Measurements from ENCODE around the gene MDN1.
"Not testable (repeated sequence)": the region's sequence is repeated elsewhere in the genome, so short reads cannot be mapped to it uniquely, and the experiment has no call there.

MDN1 gene

DNA sequence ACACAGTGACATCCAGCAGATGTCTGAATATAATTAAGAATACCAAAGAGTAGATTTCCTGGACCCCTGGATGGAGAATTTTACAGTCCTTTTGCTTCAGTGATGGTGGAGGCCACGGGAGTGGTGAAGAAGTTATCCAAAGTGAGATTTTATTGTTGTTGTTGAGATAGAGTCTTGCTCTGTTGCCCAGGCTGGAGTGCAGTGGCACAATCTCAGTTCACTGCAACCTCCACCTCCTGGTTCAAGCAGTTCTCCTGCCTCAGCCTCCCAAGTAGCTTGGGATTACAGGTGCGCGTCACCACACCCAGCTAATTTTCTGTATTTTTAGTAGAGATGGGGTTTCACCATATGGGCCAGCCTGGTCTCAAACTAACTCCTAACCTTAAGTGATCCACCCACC lies 178.0 kb downstream of the MDN1 start:
- not testable (repeated sequence) for DNase-seq

DNA sequence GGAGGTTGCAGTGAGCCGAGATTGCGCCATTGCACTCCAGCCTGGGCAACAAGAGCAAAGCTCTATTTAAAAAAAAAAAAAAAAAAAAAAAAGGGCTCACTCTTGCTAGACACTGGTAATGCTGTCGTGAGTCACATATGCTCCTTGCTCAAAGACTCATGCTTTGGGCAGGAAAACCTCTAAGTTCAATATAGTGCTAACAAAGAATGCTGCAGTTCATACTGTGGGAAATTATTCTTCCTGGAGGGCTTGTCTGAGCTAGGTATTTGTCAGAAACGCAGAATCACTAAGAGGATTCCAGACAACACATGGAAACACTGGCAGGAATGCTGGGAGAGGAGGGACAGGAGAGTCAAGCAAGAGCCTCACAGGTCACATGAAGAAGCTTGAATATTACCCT lies 178.8 kb downstream of the MDN1 start:
- no peak for DNase-seq

DNA sequence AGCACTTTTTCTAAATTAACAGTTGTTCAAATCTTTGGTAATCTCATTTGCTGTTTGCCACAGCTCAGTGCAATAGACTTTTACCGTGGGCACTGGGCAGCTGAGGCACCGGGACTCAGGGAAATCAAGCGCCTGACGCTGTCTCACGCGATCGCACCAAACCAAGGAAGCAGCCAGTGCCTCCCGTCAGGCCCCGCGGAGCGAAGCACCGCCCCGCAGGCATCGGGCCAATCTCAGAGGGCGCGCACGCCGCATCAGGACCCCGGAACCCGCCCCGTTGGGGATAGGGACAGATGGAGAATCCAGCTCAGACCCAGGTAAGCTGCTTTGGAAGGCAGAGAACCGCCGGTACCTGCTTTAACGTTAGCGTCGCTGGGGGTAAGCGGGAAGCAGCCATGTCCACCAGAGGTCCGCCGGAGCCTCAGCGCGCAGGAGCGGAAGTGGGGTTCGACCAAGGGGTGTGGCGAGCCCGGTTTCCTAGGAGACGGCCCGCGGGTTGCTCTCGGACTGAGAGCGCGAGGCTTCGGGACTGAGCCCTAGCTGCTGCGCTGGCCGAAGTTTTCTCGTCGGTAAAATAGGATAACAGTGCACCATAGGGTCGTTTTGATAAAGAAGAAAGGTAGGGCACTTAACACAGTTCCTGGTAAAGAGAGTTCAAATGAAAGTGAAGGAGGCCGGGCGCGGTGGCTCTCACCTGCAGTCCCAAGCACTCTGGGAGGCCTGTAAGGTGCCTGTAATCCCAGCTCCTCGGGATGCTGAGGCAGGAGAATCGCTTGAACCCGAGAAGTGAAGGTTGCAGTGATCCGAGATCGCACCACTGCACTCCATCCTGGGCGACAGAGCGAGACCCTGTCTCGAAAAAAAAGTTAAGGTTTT lies 181.0 kb downstream of the MDN1 start, which contains the start of gene LYRM2:
TSS of gene LYRM2 (minus strand) at position 428 of the 876 bp plus-strand sequence. CDS start at position 397, 31 bp downstream.
- DNase-seq, result peak; percentile 99

DNA sequence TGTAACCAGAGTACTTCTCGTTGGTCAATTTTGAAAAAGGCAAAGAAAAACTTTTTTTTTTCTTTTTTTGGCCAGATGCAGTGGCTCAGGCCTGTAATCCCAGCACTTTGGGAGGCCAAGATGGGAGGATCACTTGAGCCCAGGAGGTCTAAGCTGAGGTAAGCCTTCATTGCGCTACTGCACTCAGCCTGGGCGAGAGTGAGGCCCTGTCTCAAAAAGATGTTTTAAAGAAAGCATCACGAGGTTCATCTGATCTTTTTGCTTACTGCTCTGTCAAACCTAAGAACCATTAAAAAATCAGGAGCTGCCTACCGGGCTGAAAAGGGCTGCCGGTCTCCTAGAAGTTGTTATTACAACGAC lies 181.7 kb downstream of the MDN1 start:
- no peak for DNase-seq

DNA sequence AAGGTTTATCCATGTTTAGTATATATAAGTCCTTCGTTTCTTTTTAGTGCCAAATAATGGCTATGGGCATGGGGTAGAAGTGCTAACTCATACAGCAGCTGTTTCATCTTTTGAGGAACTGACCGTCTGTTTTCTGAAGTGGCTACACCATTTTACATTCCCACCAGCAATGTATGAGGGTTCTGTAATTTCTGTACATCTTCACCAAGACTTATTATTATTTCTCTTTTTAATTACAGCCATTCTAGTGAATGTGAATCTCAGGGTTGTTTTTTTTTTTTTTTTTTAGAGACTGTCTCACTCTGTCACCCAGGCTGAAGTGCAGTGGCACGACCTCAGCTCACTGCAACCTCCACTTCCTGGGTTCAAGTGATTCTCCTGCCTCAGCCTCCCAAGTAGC lies 183.2 kb downstream of the MDN1 start:
- DNase-seq, result not testable (repeated sequence)

DNA sequence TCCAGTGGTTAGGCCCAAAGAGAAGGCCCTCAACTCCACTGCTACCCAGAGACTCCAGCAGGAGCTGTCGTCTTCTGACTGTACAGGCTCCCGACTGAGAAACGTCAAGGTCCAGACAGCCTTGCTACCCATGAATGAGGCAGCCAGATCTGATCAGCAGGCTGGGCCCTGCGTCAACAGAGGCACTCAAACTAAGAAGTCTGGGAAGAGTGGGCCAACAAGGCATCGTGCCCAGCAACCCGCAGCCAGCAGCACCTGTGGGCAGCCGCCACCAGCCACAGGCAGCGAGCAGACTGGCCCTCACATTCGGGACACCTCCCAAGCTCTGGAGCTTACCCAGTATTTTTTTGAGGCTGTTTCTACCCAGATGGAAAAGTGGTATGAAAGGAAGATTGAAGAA lies 189.1 kb downstream of the MDN1 start:
- no peak for DNase-seq

DNA sequence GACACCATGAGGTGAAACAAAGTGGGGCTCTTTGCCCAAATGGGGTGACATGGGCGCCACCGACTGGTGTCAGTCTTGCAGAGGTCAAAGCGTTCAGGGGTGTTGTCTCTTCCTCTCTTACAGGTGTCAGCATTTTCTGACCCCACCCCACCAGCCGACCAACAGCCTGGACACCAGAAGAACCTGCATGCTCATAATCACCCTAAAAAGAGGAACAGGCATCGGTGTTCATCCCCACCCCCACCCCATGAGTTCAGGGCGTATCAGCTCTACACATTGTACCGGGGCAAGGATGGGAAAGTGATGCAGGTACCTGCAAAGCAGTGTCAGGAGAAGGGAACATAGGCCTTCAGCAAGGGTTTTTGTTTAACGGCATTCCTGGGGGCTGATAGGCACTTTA lies 195.8 kb downstream of the MDN1 start:
- no peak for DNase-seq

DNA sequence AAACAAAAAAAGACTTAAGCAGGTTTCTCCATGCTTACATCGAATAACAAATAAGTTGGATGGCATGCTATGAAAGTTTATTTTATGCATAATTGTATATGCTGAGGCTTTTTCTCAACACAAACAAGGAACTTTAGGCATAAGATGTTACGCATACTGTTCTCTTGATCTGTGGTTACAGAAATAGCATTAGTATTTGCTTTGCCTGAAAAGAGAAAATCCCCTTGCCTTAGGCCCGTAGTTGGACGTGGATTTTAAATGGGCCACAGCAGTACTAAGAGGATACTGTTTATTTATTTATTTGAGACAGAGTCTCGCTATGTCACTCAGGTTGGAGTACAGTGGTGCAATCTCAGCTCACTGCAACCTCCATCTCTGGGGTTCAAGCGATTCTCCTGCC lies 200.0 kb downstream of the MDN1 start:
- DNase-seq, result no peak

DNA sequence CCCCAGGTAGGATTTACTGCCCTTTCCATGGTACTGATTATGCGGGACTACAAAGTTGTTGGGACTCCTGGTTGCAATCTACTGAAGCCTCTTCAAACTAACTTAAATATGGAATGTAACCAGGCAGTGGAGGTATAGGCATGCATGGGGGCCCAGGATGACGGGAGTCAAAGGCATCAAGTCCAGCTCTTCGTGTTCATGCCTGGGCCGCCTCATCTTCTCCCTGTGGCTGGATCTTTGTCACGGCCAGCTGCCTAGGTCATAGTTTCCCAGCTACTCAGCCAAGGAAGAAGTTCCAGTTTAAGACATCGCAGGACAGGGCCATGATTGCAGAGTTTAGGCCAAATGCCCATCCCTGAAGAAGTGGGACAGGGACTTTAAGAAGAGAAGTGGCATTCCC lies 201.6 kb downstream of the MDN1 start:
- no peak for DNase-seq

DNA sequence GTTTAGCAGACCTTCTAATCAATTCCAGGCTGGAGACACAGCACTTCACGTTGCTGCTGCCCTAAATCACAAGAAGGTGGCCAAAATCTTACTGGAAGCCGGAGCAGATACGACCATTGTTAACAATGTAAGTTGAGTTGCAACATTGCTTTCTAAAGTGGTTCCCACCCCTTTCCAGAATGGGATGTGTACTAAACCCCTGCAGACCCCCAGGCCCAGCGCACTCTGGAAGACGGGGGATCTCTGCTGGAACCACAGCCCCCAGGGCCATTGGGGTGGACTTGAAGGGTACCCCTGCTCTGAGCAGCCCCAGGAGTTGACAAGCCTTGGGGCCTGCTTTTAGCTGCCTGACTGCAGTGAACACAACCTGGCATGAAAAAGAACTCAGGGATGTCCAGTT lies 203.1 kb downstream of the MDN1 start:
- no peak for DNase-seq

DNA sequence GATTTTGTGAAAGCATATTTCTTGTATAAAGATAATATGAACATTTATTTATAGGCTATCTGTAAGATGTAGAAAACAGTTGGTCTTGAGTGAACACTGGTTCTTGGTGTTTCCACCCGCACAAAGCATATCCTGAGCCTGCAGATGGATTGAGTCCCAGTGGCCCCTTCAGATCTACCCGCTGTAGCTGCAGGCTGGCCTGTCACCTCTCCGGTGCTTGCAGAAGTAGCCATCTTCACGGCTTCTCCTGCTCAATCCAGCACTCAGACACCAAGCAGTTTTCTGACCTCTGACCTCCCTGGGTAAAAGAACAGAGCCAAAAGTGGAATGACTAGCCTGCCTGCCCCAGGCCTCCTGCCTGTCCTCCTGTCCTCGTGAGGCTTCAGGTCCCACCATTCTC lies 203.7 kb downstream of the MDN1 start:
- no peak for DNase-seq

DNA sequence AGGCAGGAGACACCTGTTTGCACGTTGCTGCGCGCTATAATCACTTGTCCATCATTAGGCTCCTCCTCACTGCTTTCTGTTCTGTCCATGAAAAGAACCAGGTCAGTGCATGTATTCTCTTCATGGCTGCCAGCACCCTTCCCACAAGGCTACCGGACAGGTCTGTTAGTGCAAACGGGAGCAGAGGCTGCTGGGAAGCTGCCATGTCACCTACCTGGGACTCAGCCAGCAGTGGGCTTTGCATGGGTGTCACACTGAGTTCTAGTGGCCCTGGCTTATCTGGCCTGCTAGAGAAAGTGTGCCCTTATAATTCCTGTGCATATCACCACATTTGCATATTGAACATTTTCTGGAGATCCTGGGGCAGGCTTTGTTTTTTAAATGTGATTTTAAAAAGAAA lies 205.8 kb downstream of the MDN1 start:
- DNase-seq, result no peak

DNA sequence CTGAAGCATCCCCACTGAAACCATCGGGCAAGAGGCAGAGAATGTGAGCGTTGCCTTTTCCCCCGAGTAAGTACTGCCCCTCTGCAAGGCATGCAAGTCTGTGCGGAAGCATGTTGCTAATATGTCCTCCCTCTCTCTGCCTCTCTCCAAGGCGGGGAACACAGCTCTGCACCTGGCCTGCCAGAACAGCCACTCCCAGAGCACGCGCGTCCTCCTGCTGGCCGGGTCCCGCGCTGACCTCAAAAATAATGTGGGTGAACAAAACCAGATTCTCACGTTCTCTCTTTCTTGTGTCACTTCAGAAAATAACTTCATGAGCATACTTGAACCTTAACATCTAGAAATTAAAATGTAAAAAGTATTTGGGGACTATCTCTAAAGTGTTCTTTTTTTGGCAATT lies 207.5 kb downstream of the MDN1 start:
- DNase-seq, result no peak

DNA sequence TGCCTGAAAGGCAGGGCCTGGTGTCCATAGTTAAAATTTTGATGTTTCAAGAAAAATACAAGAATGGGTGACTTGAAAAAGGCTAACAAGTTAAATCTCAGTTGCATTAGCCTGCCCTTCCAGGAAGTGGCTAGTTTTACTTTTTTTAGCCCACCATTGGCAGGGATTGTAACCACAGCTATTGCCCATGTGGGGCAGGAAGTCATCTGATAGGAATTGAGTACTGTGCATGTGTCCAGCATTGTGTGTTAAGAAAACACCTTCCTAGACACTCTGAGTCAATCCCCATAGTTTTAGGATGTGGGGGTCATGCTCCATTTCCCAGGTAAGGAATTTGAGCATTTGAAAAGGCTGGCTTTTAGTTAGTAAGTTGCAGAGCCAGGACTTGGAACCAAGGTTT lies 207.9 kb downstream of the MDN1 start:
- DNase-seq, result no peak

DNA sequence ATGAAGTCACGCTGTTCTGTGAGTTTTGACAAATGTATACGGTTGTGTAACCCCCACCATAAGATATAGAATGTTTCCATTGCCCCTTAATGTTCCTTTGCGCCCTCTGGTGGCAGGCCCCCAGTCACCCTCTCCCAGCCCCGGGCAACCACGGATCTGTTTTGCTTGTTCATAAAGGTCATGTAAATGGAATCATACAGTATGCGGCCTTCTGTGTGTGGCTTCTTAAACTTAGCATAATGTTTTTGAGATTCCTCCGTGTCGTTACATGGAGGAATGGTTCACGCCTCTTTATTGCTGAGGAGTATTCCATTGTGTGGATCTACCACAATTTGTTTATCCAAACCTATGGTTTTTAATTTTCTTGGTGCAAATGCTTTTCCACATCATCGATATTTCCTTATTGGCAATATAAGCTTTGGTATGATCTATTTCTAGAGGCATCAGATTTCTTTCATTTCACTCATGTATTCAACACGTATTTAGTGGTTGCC lies 209.4 kb downstream of the MDN1 start:
- peak; percentile 54 for DNase-seq

DNA sequence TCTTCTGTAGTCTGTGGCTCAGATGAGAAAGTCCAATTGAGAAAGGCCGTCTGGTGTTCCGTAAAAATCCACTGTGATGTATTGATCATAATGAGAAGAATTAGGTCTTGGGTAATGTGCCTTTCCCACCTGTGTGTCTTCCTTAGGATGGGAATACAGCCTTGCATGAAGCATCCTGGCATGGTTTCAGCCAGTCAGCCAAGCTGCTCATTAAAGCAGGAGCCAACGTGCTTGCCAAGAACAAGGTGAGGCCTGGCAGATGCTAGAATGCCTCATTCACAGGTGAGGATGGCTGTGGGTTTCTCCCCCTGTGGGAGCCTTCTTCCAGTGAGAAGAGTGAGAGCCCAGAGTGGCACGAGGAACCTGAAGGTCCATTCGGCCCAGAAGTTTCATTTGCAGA lies 213.7 kb downstream of the MDN1 start:
- no peak for DNase-seq

DNA sequence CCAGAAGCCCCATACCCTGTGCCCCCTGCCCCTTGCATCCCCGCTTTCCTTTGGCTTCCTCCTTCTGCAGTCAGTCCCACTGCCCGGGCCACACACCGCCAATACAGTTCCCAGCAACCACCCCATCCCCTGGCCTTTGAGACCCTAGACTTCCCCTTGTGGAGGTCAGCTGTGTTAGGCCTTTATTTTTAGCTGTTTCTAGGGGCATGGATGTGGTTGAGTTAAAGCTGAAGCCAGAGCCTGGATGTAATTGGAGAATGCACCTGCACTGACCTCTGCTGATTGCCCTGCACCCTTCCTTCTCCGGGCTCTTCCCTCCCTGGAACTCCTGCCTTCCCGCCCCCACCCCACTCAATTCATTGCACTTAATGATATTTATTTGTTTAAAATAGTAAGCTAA lies 214.9 kb downstream of the MDN1 start:
- no peak for DNase-seq

DNA sequence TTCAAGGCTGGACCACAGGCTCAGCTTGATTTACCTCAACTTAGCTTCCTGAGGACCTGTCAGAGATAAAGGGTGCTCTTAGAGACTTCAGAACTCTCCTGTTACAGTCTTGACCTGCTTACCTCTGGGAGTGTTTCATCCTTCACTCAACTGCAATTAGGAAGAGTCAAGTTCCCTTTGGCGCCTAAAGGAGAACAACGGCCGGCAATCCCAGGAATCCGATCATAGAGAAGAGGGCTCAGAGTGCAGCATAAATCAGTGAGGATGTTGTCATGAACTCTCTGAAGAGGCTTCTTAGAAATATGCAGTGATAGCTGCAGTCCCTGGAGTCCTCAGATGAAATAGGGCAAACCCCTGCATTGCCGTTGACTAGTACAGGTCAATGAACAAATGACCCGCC lies 217.4 kb downstream of the MDN1 start:
- DNase-seq, result peak; percentile 50

DNA sequence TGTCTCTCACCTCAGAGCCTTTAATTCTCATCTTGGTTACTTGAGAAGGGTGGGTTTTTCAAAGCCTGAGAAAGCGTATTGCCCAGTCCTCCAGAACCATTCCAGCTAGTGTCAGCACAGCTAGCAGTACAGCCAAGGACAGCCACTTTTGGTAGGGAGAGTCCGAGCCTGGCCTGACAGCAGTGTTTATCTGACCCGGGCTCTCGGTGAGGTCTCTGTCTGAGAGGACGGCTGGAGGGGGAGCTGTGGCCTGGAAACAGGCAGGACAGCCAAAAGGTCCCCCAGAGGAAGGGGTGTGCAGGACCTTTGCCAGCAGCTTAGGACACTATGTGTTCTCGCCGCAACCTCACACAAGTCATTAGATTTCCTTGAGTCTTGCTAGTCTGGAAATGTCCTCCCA lies 219.9 kb downstream of the MDN1 start:
- no peak for DNase-seq

DNA sequence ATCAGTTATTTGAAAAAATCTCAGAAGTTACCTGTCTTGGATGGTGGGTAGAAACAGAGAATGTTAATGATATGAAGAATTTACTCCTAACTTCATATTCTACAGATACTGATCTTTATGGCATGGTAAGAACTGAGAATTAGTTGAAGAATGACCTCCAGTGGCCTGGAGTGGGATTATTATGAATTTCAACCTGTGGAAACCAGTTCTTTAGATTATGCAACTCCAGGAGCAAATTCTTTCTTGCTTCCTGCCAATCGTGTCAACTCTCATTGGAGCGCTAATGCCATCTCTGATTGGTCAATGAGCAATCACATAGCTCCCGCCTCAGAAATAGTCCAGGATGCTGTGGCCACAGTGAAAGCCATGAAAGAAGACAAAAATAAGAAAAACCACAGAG lies 221.6 kb downstream of the MDN1 start:
- DNase-seq, result peak; percentile 11

DNA sequence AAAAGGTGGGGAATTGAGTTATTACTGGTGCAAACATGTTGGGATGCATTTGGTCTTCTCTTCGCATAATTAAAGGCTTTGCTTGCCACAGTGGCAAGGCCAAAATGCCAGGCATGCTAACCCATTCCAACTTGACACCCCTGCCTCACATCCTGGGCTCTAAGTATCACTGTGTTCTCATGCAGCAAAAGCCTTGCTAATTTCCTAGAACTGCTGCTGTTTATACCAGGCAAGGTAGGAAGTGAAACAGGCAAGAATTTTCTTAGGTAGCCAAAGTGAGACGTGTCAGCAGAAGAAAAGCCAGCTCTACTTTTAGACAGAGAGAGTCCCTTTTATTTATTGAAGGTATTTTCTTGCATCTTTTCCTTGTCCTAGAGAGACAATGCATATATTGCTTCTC lies 222.2 kb downstream of the MDN1 start:
- DNase-seq, result no peak

DNA sequence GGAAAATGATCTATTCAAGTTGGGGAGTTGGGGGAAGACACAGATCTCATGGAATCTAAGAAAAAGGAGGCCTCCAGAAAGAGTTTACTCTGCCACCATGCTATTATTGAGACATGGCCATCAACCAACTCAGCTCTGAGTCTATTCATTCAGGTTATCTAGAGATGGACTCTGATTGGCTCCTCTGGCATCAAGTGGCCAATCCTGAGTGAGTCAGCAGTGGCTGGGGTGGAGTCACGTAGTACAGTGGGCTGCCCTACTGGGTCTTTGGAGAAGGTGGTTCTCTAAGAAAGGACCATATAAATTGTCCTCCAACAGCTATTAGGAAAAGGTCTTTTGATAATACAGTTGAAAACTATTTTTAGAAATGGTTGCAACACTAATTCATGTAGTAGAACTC lies 223.1 kb downstream of the MDN1 start:
- DNase-seq, result no peak

DNA sequence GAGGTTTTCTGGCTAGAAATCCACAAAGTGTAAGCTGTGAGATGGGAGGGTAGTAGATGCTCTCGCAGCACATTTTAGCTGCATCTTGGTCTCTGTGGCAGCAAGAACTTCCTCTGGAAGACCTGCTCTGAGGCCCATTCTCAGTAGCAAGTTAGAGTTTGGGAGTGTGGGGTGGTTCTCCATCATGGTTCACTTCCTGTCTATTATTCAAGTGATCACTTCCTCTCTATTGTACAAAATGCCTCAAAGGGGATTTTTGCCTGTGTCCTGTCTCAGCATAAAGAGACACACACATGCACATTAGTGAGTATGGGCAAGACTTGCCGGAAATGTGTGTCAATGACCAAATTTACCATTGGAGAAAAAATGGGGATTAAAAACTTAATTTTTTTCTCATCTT lies 223.5 kb downstream of the MDN1 start:
- no peak for DNase-seq

Data from retina (tissue), 1 donor.